ENCODE results near the gene ATP2A3.

ATP2A3 gene

DNA sequence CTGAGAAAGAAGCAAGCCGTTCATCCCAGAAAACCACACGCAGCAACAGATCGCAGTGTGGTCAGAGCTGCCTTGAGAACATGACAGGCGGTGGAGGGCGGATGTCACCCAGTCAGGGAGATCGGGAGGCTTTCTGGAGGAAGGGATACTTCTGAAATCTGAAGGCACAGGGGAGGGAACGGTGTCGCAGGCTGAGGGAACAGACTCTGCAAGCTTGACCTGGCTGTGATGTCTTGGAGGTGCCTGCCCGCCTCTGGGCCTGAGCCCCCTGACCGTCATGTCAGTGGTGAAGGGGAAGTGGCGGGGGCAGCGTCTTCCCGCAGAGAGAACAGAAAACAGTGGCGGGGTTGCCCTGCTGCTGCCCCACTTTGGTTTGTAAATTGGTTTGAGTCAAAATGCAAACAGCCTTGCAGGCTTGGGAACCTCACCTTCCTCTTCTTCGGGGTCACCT, 8.1 kb upstream of the ATP2A3 start:
- no peak for DNase-seq

DNA sequence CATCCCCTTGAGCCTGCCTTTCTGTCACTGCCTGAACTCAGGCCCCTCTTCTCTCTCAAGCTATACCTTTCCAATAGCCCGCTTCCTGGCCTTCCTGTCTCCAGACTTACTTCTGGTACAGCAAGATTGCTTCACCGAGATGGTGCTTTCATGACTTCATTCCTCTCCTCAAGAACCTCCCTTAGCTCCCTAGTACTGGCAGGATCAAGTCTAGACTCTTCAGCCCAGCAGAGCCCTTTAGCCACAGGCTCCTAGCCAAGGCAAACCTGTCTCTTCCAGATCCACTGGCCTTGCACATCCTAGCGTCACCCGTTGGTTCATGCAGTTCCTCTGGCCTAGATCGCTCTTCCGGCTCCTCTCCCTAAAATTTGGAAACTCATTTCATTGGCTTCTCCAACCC, 6.4 kb upstream of the ATP2A3 start:
- DNase-seq, result no peak

DNA sequence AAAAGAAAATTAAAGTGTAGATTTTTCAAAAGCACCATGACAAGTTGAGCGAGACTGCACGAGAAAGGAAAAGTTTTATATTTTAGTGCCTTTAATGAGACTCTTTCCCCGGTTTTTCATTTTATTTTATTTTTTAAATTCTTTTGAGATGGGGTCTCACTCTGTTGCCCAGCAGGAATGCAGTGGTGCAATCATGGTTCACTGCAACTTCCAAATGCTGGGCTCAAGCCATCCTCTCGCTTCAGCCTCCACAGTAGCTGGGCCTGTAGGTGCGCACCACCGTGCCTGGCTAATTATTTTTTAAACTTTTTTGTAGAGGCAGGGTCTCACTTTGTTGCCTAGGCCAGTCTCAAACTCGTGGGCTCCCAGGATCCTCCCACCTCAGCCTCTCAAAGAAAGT, 5.7 kb upstream of the ATP2A3 start:
- no peak for DNase-seq

DNA sequence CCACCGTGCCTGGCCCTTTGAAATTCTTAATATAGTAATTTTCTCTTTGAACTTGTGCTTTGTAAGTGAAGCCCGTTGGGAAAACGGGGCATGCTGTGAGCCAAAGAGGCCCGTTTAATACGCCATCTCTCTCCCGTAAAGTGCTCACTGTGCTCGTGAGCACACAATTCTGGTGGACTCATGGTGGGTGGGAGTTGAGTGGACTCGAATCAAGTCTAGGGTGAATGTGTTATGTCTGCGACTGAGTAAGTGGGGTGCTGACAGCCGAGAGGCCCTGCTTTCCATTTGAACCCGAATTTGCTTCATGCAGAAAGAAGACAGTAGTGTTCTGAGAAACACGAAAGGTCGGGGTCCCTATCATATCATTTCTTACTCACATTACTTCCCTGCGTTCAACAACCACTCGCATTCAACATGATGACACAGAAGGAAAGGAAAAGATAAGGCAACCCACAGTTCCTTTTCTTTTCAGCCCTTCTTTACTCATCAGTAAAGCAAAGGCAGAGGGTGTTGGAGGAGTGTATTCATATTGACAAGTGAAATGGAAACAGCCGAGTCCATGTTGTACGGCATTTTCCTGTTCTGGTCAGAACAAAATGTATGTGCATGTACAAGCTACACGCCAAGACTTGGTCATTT, 4.8 kb upstream of the ATP2A3 start:
- no peak for DNase-seq

DNA sequence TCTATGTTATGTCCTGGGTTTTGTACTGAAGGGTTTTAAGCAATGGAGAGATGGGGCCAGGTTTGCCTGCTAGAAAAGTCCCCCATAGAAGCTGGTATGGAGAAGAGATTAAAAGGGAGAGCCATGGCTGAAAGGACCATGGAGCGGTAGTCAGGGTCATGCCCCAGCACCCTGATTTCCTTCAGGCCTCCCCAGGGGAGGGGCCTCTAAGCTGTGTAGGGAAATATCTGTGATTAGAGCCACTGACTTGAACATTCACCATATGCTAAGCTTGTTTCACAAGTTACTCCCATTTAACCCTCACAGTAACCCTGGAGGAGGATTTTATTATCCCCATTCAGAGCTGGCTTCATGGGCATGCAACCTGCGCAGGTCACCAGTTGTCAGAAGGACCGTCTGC, 3.8 kb upstream of the ATP2A3 start:
- no peak for DNase-seq

DNA sequence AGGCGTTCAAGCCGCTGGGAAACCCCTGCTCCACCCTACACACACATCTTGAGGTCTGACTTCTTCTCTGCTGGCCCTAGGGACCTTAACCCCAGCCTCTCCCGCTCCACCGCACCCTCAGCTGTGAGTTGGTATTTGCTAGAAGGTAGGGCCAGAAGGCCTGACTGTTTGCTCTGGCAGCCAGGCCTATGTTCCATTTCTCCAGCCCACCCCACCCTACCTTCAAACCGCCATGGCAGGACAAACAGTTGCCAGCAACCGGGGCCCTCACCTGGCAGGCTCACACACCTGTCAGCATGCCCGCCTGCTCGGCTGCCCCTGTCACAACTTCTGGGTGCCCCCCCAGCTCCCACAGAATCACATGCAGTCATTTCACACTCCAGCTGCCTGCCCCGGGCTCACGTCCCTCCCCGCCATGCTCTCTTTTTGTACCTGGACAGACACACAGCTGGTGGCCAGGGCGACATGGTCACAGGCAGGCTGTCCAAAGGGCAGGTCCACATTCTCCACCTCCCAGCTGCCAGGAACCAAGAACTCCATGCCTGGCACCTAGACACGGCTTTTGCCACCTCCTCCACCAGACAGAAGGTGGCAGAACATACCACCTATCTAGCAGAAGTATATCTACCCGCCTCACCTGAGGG, 2.6 kb upstream of the ATP2A3 start:
- DNase-seq, result no peak

DNA sequence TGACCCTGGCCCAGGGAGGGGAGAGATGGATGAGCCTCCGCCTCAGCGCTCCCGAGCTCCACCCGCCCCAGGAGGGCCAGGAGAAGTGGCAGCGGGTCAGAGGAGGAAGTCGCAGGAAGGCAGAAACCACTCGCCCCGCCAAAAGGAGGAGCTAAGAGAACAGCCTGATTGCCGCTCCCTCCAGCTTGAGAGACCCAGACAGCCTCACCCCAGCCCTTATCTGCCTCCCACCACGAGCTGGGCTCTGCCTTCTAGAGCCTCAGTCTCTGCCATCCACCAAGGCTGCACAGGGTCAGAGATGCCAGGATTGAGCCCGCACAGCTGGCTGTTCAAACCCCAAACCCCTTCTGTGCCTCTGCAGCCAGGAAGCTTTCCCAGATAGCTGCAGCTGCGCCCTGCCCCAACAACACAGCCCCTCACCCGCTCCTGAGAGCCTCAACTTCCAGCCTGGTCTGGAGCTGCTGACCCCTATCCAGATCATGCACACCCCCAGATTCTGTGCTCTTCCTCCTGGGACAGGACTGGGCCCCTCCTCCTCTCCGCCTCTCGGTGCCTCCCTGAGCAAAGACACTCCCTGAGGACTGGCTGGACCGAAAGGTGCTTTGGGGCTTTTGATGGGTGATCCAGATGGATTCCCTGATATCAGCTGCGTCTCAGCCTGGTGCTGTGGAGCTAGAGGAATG, 1.0 kb upstream of the ATP2A3 start:
- DNase-seq, result peak; percentile 81

DNA sequence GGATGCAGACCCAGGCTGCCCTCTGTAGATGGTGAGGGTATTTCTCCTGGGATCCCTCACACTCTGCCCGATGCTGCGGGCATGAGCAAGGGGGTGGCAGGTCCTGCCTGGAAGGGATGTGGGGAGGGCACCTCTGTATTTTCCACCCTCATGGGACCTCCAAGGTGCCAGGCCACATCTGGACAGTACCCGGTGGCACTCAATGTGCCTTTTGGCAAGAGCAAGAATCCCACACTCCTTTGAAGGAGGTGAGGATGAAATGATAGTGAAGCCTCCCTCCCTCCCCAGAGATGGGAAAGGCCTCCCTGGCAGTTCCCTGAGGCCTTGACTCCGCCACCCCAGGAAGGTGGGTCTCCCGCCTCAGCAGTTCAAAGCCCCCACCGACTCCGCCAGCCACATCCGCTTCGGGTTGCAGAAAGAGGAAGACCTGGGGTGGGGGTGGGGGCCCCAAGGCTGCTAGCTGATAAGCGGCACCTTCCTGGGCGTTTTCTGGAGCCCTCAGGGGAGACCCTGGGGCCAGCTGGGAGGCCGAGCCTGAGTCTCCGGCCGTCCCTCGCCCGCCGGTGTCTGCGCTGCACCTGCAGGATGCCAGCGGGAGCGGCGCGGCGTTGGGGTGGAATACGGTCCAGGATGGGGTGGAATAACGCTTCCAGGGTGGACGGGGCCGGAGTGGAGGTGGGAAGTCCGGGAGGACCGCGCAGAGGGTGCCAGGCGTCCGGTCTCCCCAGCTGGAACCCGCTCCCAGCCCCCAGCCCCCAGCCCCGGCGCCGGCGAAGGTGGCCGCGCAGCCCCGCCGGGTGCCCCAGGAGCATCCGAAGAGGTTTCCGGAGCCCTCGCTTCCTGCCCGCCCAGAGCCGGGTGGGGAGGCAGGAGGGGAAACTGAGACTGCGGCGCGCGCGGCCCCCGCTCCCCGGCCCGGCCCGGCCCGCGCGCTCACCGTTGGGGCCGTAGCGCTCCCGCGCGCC, 718 bp downstream of the ATP2A3 start:
- peak; percentile 63 for DNase-seq

DNA sequence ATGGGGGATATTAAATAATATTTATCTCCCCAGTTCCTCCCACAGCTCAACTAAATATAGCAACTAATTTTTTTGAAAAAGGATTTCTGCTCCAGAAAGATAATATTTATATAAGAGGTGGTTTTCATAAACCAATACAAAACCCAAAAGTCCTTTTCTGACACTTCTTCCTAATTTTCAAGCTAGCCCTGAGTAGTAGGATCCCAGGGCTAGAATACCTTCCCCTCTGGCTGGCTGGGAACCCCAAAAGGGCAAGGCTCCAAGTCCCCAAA, 1.3 kb downstream of the ATP2A3 start:
- DNase-seq, result no peak

DNA sequence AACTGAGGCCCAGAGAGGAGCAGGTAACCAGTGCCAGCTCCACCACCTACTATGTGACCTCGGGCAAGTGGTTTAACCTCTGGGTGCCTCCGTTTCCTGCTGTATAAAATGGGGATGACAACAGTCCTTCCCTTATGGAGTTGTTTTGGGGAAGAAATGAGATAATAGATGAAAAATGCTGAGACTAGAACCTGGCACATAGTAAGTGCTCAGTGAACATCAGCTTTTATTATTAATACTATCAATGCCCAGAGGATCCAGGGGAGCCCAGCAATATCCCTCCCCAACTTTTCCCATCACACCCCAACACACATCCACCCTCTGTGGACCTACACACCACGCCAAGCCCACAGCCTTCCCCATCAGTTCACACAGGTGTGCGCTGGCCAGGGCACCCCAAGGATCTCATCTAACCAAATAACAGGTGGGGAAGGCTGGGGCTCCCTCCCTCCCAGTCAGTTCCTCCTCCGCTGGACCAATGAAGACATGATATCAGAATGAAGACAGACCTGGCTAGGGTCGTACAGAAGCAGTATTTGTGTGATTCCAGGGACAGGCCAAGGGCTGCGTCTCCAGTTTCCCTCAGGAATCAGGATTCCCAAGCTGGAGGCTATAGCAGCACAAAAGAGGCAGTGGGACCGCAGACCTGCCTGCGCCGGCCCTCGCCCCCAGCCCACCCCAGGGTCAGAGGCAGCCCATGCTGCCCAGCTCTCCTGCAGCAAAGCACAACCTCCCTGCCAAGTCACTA, 1.8 kb downstream of the ATP2A3 start:
- no peak for DNase-seq

DNA sequence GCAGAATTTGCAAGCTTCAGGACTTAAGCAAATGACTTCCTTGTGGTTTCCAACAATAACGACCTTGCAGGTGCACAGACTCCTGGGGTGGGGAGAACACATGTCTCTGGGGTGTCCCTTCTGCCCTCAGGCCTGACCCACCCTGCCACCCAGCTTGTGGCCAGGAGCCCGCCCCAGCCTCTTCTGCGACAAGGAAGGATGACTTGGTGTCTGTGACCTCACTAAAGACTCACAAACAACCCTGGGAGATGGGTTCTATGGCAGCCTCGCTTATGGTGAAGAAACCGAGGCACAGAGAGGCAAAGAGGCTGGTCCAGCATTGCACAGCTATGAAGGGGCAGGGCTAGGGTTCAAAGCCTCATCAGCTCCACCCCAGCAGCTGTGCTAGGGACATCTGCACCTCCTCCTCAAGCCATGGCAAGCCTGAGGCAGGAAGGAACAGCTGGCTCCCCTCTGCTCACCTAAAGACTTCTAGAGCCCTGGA, 2.6 kb downstream of the ATP2A3 start:
- peak; percentile 18 for DNase-seq

DNA sequence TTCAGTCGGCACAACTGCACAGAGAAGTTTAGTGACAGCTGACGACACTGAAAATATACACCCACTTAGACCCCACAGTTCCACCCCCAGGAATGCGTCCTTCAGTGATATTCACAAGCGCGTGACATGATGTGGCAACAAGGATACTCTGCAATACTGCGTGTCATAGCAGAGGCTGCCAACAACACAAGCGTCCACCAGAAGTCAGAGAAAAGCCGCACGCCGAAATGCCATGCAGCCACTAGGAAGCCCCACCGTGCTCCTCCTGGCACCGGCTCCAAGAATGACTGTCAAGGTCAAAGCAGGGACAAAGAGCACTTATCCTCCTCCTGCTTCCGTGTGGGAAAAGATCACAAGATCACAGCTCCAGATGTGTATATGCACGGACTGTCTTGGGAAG, 3.5 kb downstream of the ATP2A3 start:
- no peak for DNase-seq

DNA sequence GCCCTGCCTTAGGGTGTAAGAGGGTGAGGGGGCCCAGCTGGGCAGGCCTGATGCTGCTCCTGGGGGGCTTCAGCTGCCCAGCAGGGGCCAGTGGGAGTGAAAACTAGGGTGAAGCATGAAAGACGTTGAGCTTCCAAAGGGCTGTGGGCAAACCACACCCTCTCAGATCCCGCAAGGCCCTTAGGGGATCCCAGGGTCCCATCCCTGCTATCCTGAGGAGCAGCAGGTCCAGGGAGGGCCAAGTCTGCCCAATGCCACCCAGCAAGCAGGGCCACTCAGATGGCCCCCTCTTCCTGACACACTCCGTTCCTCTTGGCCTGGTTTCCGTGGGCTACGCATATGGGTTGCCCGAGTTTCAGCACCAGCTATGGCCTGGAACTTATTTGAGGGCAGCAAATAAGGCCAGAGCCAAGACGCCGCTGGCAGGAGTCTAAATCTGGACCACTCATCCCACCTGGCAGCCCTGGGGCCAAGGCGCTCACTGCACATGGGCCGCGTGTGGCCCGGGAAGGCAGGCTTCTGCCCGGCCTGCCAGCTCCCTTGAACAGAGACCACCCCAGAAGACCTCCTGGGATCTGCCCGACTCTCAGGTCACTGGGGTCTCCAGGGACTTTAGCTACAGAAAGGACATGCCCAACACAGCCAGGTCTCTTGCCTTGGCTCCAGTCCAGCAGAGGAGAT, 4.2 kb downstream of the ATP2A3 start:
- no peak for DNase-seq

DNA sequence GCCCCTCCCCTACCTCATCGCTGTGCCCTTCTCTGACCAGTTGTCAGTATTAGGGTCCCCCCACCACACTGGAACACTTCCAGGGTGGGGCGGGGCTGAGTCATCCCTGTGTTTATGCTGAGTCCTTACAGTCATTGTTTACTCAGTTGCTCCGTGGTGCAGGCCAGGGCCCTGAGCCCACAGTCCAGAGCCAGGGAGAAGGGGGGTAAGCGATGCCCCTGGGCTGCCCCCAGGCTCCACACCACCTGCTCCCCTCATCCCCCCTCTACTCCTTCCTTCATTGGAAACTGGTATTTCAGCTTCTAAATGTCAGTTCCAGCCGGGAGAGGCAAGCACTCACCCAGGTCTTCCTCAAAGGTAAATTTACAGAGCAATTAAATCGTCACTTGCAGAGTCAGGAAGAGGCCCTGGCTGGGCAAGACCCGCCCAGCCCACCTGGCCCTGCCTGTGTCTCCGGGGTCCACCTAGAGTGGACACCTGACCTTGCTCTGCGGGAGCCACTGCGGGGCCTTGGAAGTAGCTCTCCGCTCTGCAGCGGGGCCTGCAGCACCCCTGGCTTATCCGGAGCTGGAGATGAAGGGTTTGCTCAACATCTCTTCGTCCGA, 4.8 kb downstream of the ATP2A3 start:
- no peak for DNase-seq

DNA sequence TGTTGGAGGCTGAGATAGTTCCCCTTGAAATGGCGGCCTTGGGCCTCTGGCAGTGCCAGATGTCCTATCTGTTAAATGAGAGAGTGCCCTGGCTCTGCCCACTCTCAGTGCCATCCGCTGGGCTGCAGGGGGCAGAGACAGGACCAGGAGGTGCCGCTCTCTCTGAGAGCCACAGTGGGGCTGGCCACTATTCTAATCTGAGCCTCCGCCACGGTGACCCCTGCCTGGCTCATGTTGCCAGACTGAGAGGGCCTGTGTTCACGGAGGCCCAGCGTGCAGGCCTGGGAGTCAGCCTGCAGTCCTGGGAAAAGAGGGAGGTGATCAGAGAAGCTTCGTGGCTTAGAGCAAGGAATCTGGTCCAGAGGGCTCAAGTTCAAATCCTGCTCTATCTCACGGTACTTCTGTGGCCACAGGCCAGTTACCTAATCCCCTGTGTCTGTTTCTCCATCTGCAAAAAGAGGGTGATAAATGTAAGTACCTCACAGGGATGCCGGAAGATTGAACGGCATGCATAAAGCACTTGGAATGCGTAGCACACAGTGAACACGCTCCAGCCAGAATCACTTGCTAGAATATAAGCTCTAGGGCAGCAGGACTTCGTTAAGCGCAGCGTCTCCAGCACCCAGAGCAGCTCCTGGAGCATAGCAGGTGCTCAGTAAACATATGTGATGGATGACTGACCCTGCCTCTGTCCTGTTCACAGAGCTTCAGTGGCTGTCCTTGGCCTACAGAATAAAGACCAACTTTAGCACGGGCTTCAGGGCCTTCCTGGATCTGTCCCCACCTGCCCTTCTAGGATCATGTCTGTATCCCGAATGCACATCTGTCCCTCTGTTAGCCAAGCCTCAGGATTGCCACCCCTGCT, 6.3 kb downstream of the ATP2A3 start:
- DNase-seq, result no peak

DNA sequence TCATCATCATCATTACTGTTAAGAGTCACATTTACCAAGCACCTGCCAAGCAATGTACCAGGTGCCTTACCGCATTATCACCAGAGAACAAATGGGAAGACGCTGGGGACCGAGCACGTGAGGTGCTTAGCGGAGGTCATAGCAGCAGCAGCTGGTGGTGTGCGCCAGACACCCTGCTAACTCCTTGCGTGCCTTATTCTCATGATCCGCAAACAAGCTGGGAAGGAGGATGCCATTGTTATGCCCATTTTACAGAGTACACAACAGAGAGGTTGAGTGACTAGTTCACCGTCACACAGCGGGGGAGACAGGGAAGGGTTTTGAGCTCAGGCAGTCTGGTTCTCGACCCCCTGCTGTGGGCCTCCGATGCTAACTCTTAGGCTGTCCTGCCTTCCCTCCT, 7.3 kb downstream of the ATP2A3 start:
- no peak for DNase-seq

DNA sequence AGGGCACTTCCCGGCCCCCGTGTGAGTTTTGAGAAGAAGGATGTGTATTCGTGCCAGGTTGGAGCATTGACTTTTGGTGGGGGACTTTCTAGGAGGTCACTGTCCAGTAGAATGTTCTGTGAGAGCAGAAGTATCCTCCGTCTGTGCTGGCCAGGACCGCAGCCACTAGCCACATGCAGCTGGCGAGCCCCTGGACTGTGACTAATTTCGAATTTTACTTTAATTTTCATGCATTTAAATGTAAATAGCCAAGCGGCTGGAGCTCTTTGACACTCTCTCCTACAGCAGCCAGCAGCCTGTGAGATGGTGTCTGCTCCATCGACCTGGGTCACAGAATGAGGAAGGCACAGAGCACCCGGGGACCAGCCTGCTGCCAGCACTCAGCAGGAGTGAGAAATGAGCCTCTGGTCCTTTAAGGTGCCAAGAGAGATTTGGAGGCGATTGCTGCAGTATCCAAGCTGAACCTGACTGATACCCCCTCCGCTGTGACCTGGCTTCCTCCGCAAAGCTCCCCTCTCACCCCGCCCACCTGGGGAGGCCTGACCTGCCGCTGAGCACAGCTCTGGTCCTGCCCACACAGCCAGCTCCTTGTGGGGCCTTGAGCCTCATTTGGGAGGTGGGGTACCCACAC, 7.8 kb downstream of the ATP2A3 start:
- DNase-seq, result no peak

DNA sequence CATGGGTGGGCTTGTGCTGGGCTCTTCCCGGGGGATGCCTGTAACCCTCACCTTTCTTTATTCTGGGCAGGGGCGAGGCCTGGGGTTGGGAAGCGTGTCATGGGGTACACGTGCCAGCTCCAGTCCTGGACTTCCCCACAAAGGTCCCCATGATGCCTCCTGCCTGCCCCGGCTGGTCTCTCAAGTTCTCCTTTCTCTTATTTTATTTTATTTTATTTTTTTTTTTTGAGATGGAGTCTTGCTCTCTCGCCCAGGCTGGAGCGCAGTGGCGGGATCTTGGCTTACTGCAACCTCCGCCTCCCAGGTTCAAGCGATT, 8.6 kb downstream of the ATP2A3 start:
- DNase-seq, result no peak

DNA sequence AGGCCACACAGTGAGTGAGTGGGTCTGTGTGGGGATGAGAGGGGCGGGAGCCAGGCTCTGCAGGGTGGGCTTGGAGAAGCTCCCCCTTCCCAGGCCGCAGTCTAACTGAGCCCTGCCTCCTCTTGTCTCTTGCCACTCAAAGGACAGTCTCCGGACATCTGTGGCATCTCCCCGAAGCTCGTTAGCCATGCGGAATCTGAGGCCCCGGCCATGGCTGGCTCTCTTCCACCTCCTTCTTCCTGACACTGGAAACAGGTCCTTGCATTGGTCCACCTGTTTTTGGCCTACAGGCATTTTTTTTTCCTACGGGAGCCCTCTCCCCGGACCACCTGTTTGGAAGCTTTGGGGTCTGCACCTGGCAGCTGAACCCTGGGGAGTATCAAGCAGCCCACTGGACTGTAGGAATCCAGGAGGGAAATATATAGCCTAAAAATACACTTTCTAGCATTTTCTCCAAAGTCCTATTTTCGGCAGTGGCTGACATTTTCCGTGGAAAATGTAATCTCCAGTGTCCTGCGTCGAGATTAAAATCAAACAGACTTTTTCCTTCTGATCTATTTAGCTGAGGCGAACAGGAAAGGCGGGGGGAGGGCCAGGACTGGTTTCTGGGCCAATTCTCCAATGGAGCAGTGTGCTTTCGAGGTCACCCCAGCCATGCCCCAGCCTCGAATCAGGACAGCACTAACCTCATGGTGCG, 9.1 kb downstream of the ATP2A3 start:
- DNase-seq, result no peak

DNA sequence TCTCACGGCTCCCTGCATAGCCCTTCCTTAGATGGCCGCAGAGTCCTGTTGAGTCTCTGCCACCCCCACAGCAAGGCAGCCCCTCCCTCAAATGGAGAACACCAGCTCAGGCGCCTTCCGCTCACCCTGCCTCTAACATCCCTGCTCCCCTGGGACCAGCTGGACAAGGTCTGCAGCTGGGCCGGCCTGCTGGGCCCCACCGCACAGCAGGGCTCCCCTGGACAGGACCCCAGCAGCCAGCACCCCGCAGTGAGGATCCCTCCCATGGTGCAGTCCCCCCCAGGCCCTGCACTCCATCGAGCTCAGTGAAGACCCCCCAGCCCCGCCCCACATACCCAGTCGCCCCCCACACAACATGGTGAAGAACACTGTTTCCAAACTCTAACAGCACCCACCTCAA, 10.2 kb downstream of the ATP2A3 start:
- DNase-seq, result no peak
